ENCODE measurements around the gene SLC22A12. TPM values are rescaled to one million over a fixed set of nuclear protein-coding genes. Genes with fewer than 3 reads are reported as not detected.

SLC22A12 gene
- total and polyA plus RNA-seq, 2 experiments from 2014 or later, result not detected

DNA sequence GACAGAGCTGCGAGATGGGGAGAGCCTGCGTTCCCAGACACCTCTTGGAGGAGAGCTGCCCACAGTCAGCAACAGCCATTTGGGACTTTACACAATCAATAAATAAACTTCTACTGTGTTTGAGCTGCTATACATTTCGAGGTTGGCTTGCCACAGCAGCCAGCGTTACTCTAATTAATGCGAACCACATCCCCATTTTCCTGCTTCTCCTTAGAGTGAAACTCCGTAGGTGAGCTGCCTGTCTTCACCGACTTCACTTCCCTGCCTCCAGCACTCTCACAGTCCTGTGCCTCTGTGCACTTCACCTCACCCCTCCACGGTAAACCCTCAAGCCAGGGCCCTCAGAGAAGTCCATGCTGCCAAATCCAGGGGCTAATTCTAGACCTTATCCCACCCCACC lies 5.9 kb upstream of the SLC22A12 start:
- Histone ChIP-seq H3K27ac (ENCODE audit: low read depth) (no peak overlapping the region), H3K4me1 (ENCODE audit: insufficient read depth) (no peaks in the 10 kb centered on the region), H3K27me3 (ENCODE audit: insufficient read depth) (no peaks in the 10 kb centered on the region), H3K79me2 (replicated peaks; ENCODE audit: insufficient read depth) (no peaks in the 10 kb centered on the region), H3K36me3 (ENCODE audit: insufficient read depth) (no peaks in the 10 kb centered on the region), H4K20me1 (replicated peaks; ENCODE audit: insufficient read depth) (no peaks in the 10 kb centered on the region), H2AFZ (no peak overlapping the region), H3K4me3 (no peak overlapping the region), H3K4me2 (no peak overlapping the region), H3K9me2 (ENCODE audit: insufficient read depth) (peaks cover 8% of the 10 kb centered on the region; the same call in 1 of the 2 replicates), H3F3A (replicated peaks; ENCODE audit: low read depth) (no peaks in the 10 kb centered on the region)
- no peak for TF ChIP-seq JUNB (IDR thresholded peaks at IDR 0.05; ENCODE audit: unreplicated experiment)
- TF ChIP-seq, protein P1, sequence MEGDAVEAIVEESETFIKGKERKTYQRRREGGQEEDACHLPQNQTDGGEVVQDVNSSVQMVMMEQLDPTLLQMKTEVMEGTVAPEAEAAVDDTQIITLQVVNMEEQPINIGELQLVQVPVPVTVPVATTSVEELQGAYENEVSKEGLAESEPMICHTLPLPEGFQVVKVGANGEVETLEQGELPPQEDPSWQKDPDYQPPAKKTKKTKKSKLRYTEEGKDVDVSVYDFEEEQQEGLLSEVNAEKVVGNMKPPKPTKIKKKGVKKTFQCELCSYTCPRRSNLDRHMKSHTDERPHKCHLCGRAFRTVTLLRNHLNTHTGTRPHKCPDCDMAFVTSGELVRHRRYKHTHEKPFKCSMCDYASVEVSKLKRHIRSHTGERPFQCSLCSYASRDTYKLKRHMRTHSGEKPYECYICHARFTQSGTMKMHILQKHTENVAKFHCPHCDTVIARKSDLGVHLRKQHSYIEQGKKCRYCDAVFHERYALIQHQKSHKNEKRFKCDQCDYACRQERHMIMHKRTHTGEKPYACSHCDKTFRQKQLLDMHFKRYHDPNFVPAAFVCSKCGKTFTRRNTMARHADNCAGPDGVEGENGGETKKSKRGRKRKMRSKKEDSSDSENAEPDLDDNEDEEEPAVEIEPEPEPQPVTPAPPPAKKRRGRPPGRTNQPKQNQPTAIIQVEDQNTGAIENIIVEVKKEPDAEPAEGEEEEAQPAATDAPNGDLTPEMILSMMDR (conservative IDR thresholded peaks at IDR 0.05; ENCODE audit: low read depth in 2 of 2), result no peak
- no peak for TF ChIP-seq CREB1 (CRISPR knock-in tag; IDR thresholded peaks at IDR 0.05; ENCODE audit: low read depth)
- no peak for TF ChIP-seq EZH2phosphoT487 (IDR thresholded peaks at IDR 0.05; ENCODE audit: unreplicated experiment)
- TF ChIP-seq, protein P2, sequence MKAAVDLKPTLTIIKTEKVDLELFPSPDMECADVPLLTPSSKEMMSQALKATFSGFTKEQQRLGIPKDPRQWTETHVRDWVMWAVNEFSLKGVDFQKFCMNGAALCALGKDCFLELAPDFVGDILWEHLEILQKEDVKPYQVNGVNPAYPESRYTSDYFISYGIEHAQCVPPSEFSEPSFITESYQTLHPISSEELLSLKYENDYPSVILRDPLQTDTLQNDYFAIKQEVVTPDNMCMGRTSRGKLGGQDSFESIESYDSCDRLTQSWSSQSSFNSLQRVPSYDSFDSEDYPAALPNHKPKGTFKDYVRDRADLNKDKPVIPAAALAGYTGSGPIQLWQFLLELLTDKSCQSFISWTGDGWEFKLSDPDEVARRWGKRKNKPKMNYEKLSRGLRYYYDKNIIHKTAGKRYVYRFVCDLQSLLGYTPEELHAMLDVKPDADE (IDR thresholded peaks at IDR 0.05), result no peak
- no peak for TF ChIP-seq EZH2 (IDR thresholded peaks at IDR 0.05; ENCODE audit: low read depth, unreplicated experiment)
- TF ChIP-seq NANOG (IDR thresholded peaks at IDR 0.05; ENCODE audit: borderline replicate concordance), result no peak
- Mint-ChIP-seq H3K4me3 (no peak overlapping the region), H3K27me3 (ENCODE audit: insufficient read depth, low read depth, poor library complexity) (peaks cover 17% of the 10 kb centered on the region), H3K36me3 (ENCODE audit: low read depth) (no peaks in the 10 kb centered on the region), H3K27ac (no peak overlapping the region), H3K9me3 (peaks cover 13% of the 10 kb centered on the region), H3K4me1 (no peaks in the 10 kb centered on the region; the same call in 2 of the 3 replicates)
- no peak for DNase-seq (ENCODE audit: low spot score)
- no peak for ATAC-seq

DNA sequence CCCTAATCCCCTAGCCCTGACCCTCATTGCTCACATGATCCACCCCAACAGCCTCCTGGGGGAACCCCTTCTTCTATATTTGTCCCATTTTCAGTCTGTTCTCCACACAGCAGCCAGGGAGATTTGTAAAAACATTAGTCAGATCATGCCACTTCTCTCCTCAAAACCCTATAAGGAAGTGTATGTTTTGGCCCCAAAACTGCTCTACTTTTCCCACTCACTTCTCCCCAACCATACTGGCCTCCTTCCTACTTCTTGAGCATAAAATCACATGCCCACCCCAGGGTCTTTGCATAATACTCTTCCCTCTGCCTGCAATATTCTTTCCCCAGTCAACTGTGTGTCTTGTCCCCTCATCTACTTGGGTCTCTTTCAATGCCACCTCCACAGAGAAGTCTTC lies 4.7 kb upstream of the SLC22A12 start:
- H3K9me3 Mint-ChIP-seq, result peaks cover 13% of the 10 kb centered on the region
- H3K4me3 Mint-ChIP-seq, result no peak overlapping the region
- no peak overlapping the region for H3K27ac ChIP-seq (ENCODE audit: low read depth)
- no peaks in the 10 kb centered on the region for H3K79me2 ChIP-seq (replicated peaks; ENCODE audit: insufficient read depth)
- no peak overlapping the region for H3K4me2 ChIP-seq
- H3K36me3 Mint-ChIP-seq (ENCODE audit: low read depth), result no peaks in the 10 kb centered on the region
- H3K4me3 ChIP-seq, result no peak overlapping the region
- H3K27me3 ChIP-seq (ENCODE audit: insufficient read depth), result no peaks in the 10 kb centered on the region
- H3K27me3 Mint-ChIP-seq (ENCODE audit: insufficient read depth, low read depth, poor library complexity), result peaks cover 10% of the 10 kb centered on the region
- H4K20me1 ChIP-seq (replicated peaks; ENCODE audit: insufficient read depth), result no peaks in the 10 kb centered on the region
- no peaks in the 10 kb centered on the region for H3K4me1 ChIP-seq (ENCODE audit: insufficient read depth)
- no peaks in the 10 kb centered on the region; the same call in 2 of the 3 replicates for H3K4me1 Mint-ChIP-seq
- peaks cover 8% of the 10 kb centered on the region; the same call in 1 of the 2 replicates for H3K9me2 ChIP-seq (ENCODE audit: insufficient read depth)
- no peaks in the 10 kb centered on the region for H3K36me3 ChIP-seq (ENCODE audit: insufficient read depth)
- no peak for DNase-seq (ENCODE audit: low spot score)
- no peaks in the 10 kb centered on the region for H3F3A ChIP-seq (replicated peaks; ENCODE audit: low read depth)
- TF ChIP-seq EZH2 (IDR thresholded peaks at IDR 0.05; ENCODE audit: low read depth, unreplicated experiment), result no peak
- TF ChIP-seq ZNF331 (CRISPR knock-in tag; IDR thresholded peaks at IDR 0.05; ENCODE audit: low read depth), result no peak
- no peak overlapping the region for H2AFZ ChIP-seq
- H3K27ac Mint-ChIP-seq, result no peak overlapping the region
- ATAC-seq, result no peak
